Measurements from ENCODE around the gene RELT. TPM values are rescaled to one million over a fixed set of nuclear protein-coding genes. Genes with fewer than 3 reads are reported as not detected.

Gene RELT
- total RNA-seq, 4 donors from 2014 or later = 2.4 to 6.0 (median 2.5) TPM

DNA sequence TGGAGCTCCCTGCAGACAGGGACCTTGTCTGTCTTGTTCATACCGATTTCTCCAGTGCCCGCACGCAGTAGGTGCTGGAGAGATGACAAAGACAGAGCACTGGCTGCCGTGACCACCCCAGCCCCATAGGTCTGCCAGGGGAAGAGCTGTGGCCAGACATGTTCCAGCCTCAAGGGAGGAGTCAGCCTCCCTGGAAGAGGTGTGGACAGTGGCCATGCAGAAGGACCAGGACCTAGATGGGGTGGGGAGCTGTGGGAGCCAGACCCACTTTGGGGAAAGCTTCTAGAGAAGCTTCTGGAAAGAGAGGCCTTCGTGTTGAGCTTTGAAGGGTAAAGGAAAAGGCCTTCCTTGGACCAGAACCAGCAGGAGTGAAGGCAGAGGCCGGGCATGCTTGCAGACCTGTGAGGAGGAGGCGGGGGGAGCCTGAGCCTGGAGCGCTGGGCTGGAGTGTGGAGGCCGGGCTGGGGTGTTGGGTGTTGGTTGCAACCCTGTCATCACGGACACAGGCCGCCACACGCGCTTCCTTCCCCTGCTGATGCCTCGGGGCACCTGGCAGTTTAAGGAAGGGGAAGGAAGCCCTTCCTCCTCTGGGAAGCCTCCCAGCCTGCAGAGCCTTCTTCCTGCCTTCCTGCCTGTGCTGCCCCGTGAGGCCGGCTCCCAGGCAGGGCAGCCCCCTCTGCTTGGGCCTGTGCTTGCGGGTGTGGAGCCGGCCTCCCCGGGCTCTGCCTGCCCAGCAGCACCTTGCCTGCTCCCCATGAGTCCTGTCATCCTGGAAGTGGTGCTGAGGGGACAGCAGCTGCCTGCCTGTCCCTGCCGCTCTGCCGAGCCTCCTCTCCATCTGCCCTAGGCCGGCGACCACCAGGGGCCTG is 12.3 kb downstream of the RELT start:
- no peak for DNase-seq (ENCODE audit: low spot score in 2 of 2)
- H3K27ac ChIP-seq = peak overlapping the region in 1 of 4 donors; percentile 9

GRCh38 chr11:73389134-73389525 is 12.9 kb downstream of the RELT start:
- DNase-seq (ENCODE audit: low spot score in 2 of 2) = no peak
- Histone ChIP-seq H3K36me3 (no peaks in the 10 kb centered on the region), H3K4me1 (peaks cover 0 to 63% (median 35%) of the 10 kb centered on the region in 4 donors), H3K9me3 (no peaks in the 10 kb centered on the region), H3K27me3 (no peaks in the 10 kb centered on the region), H3K27ac (no peak overlapping the region), H3K4me3 (no peak overlapping the region)
- TF ChIP-seq POLR2A (IDR thresholded peaks at IDR 0.05) = no peak
- TF ChIP-seq EP300 (IDR thresholded peaks at IDR 0.05) = no peak
- TF ChIP-seq CTCF (IDR thresholded peaks at IDR 0.05) = no peak
- 60 to 82% methylated on average over 4 to 6 of the region's 6 CpGs for WGBS, 2 donors

More for the DNA sequence above, 12.3 kb downstream of the RELT start:
- Histone ChIP-seq H3K4me1 (peaks cover 0 to 68% (median 41%) of the 10 kb centered on the region in 4 donors), H3K36me3 (no peaks in the 10 kb centered on the region), H3K9me3 (no peaks in the 10 kb centered on the region), H3K27me3 (no peaks in the 10 kb centered on the region), H3K4me3 (no peak overlapping the region)
- no peak for TF ChIP-seq CTCF (IDR thresholded peaks at IDR 0.05)
- WGBS, 2 donors = 72 to 83% methylated on average over 19 to 21 of the region's 23 CpGs

- Histone ChIP-seq H3K4me1 (peaks cover 0 to 55% (median 27%) of the 10 kb centered on the region in 4 donors), H3K27ac (no peak overlapping the region), H3K9me3 (no peaks in the 10 kb centered on the region), H3K27me3 (no peaks in the 10 kb centered on the region), H3K36me3 (no peaks in the 10 kb centered on the region), H3K4me3 (no peak overlapping the region)
- no peak for TF ChIP-seq CTCF (IDR thresholded peaks at IDR 0.05)
- no peak for TF ChIP-seq POLR2A (IDR thresholded peaks at IDR 0.05)
- 86 to 88% methylated on average over 7 of the region's 7 CpGs for WGBS, 2 donors
- DNase-seq (ENCODE audit: low spot score in 2 of 2) = no peak
Observed at GRCh38 chr11:73389916-73390315, 13.7 kb downstream of the RELT start.

- Histone ChIP-seq H3K9me3 (no peaks in the 10 kb centered on the region), H3K27ac (no peak overlapping the region), H3K36me3 (peaks cover 0 to 3% (median 0%) of the 10 kb centered on the region in 3 donors), H3K27me3 (no peaks in the 10 kb centered on the region), H3K4me1 (peaks cover 0 to 45% (median 17%) of the 10 kb centered on the region in 4 donors), H3K4me3 (no peak overlapping the region)
- TF ChIP-seq CTCF (IDR thresholded peaks at IDR 0.05) (no peak), POLR2A (IDR thresholded peaks at IDR 0.05) (no peak), EP300 (IDR thresholded peaks at IDR 0.05) (no peak)
- no peak for DNase-seq (ENCODE audit: low spot score in 2 of 2)
- WGBS, 2 donors = 87 to 91% methylated on average over 10 of the region's 12 CpGs
Observed at GRCh38 chr11:73390601-73391565, 14.7 kb downstream of the RELT start.

All from tibial nerve (tissue), 4 donors.